ENCODE measurements around the gene MSX2. TPM values are rescaled to one million over a fixed set of nuclear protein-coding genes. Genes with fewer than 3 reads are reported as not detected.

MSX2 gene
- total and polyA plus RNA-seq, 9 of the 15 experiments (the other 6 are each of a cell fraction or from before 2014, with no cell fraction given), result not detected

- ATAC-seq (no peak), DNase-seq (ENCODE audit: extremely low read depth in 1 of 4, low spot score in 3 of 4) (no peak), FAIRE-seq (no peak)
- Histone ChIP-seq H3K27me3 (ENCODE audit: control insufficient read depth in 2 of 2, insufficient read depth in 2 of 2, low read length in 2 of 2) (peaks cover 16 to 57% of the 10 kb centered on the region in 2 experiments; a peak in 4 of 5 replicates), H2AFZ (ENCODE audit: low read depth, low read length) (no peak overlapping the region), H3K9me1 (ENCODE audit: control insufficient read depth, insufficient read depth, low read length) (no peaks in the 10 kb centered on the region), H3K36me3 (ENCODE audit: control insufficient read depth, insufficient read depth, low read length) (no peaks in the 10 kb centered on the region), H3K4me3 (no peak overlapping the region), H3K9me3 (replicated peaks; ENCODE audit: control insufficient read depth, insufficient read depth, low read depth, low read length) (no peaks in the 10 kb centered on the region), H4K20me1 (replicated peaks; ENCODE audit: control insufficient read depth, insufficient read depth, low read length) (no peaks in the 10 kb centered on the region; the same call in 1 of the 2 replicates), H3K9ac (ENCODE audit: insufficient read depth in 1 of 2, low read depth in 2 of 2, low read length in 2 of 2) (no peak overlapping the region), H3K79me2 (ENCODE audit: control insufficient read depth, insufficient read depth, low read length) (no peaks in the 10 kb centered on the region), H3K4me2 (ENCODE audit: insufficient read depth, low read length) (no peak overlapping the region), H3K4me1 (replicated peaks in 1 of 2; ENCODE audit: control insufficient read depth in 2 of 2, insufficient read depth in 2 of 2, low read length in 2 of 2) (no peaks in the 10 kb centered on the region; a peak in 1 of 5 replicates), H3K27ac (ENCODE audit: extremely low read depth, low read depth, low read length) (no peak overlapping the region)
- in situ Hi-C loops (cut with MboI), result no loop called here
- POLR2A ChIA-PET, result no interaction called here
- intact Hi-C loops (cut with micrococcal nuclease), result no loop called here
- no TSS peak for BruUV-seq (replicated peaks)
- CTCF ChIA-PET (ENCODE audit: low intra/inter-chr PET ratio), result no interaction called here
- WGBS (ENCODE audit: insufficient coverage, low coverage, missing lambda C conversion rate), result 1% methylated on average over 11 of the region's 12 CpGs
- TF ChIP-seq KLF16 (IDR thresholded peaks at IDR 0.05), result no peak
- no peak for TF ChIP-seq THAP7 (CRISPR knock-in tag; IDR thresholded peaks at IDR 0.05)
- TF ChIP-seq RCOR1 (IDR thresholded peaks at IDR 0.05; ENCODE audit: borderline replicate concordance in 1 of 2, low read depth in 2 of 2, low read length in 2 of 2), result no peak
- TF ChIP-seq HDGF (IDR thresholded peaks at IDR 0.05), result no peak
- TF ChIP-seq ZNF146 (CRISPR knock-in tag; IDR thresholded peaks at IDR 0.05; ENCODE audit: unreplicated experiment), result no peak
- TF ChIP-seq POLR2G (IDR thresholded peaks at IDR 0.05; ENCODE audit: low read depth, low read length), result no peak
- no peak for TF ChIP-seq CHD4 (IDR thresholded peaks at IDR 0.05; ENCODE audit: insufficient read depth, insufficient replicate concordance, low read depth, low read length, poor library complexity, severe bottlenecking)
- TF ChIP-seq CREB3L1 (IDR thresholded peaks at IDR 0.05; ENCODE audit: borderline replicate concordance, low read depth), result no peak
- no peak for TF ChIP-seq ZNF589 (CRISPR knock-in tag; IDR thresholded peaks at IDR 0.05; ENCODE audit: low read depth)
- TF ChIP-seq NR1H2 (CRISPR knock-in tag; IDR thresholded peaks at IDR 0.05), result no peak
- no peak for TF ChIP-seq EGR1 (conservative IDR thresholded peaks at IDR 0.05)
- TF ChIP-seq ZNF263 (CRISPR knock-in tag; IDR thresholded peaks at IDR 0.05; ENCODE audit: borderline replicate concordance), result no peak
- TF ChIP-seq ZNF121 (CRISPR knock-in tag; conservative IDR thresholded peaks at IDR 0.05), result no peak
- no peak for TF ChIP-seq POU5F1 (IDR thresholded peaks at IDR 0.05; ENCODE audit: borderline replicate concordance, low read depth, low read length, partially characterized antibody)
- TF ChIP-seq SAFB (IDR thresholded peaks at IDR 0.05; ENCODE audit: borderline replicate concordance, low read depth, low read length), result no peak
- TF ChIP-seq ZNF707 (CRISPR knock-in tag; conservative IDR thresholded peaks at IDR 0.05), result no peak
- no peak for TF ChIP-seq ZFPM2 (CRISPR knock-in tag; IDR thresholded peaks at IDR 0.05)
These were observed 32.0 kb upstream of the MSX2 start for GRCh38 chr5:174692381-174692780.
